Testis (tissue), 3 donors: ENCODE measurements around the gene NUDT1. TPM values are rescaled to one million over a fixed set of nuclear protein-coding genes. Genes with fewer than 3 reads are reported as not detected.

Source experiments
- DNase-seq: peaks from one replicate; pipeline ENCODE4 v3.0.0-alpha.2; 2019
- H3K27ac ChIP-seq, 2 donors: fragments of 200-600 bp; sonication (generic); one replicate each; pipeline ENCODE4 v1.5.1; 2019
- H3K27me3 ChIP-seq: fragments of 200-600 bp; sonication (generic); one replicate; pipeline ENCODE4 v1.5.1; 2019
- H3K36me3 ChIP-seq: fragments of 200-600 bp; sonication (generic); one replicate; pipeline ENCODE4 v1.5.1; 2017; ENCODE audit warnings: low read depth; ENCODE audit errors: missing control alignments
- H3K4me1 ChIP-seq: fragments of 200-600 bp; sonication (generic); one replicate; pipeline ENCODE4 v1.5.1; 2019
- H3K4me3 ChIP-seq, 2 donors: fragments of 200-600 bp; sonication (generic); one replicate each; pipeline ENCODE4 v1.5.1; 2017 to 2019
- H3K9me3 ChIP-seq: fragments of 200-600 bp; sonication (generic); one replicate; pipeline ENCODE4 v1.5.1; 2017
- POLR2A ChIP-seq: fragments of 450-650 bp; IDR thresholded peaks from one replicate; pipeline ENCODE4 v1.6.1; 2017; ENCODE audit warnings: antibody characterized with exemption, mild to moderate bottlenecking, moderate library complexity
- WGBS, 2 donors: methylation state at CpG; one replicate each; pipeline ENCODE4 v1.1.5; 2018; 5-methylcytosine and 5-hydroxymethylcytosine counted together
- intact Hi-C: fragments of 100-400 bp; cut with DNase I; formaldehyde crosslinking; loops from one replicate; pipeline ENCODE4 v1.15.1; 2023; ENCODE audit warnings: low total_unique reads
- polyA plus RNA-seq: library from polyadenylated mRNA; stranded (reverse); fragments of 350-450 nt; fragmentation: Illumina TruSeq; extraction: RNeasy Lipid Tissue Mini Kit (QIAGEN cat#74804); gene quantifications from one replicate; pipeline ENCODE4 v1.2.3, GENCODE V29; 2014; ENCODE audit warnings: low read depth, low replicate concordance; ENCODE audit not compliant: insufficient read depth
- total RNA-seq, 2 donors: library from RNA; depleted of rRNA; stranded (reverse); fragments of >200 nt; gene quantifications; one replicate each; pipeline ENCODE4 v1.2.3, GENCODE V29; 2016
- TF ChIP-seq, protein P1 (sequence below), 3 experiments: fragments of 450-650 bp in 2 of 3; fragments of 200-600 bp in 1 of 3; sonication (generic) in 1 of 3; IDR thresholded peaks; one replicate each; pipeline ENCODE4 v1.5.1; 2016 to 2019; ENCODE audit warnings: antibody characterized with exemption in 3 of 3, mild to moderate bottlenecking in 2 of 3, moderate library complexity in 1 of 3

NUDT1 gene
- total and polyA plus RNA-seq, 3 donors from 2014 or later: 27.5 to 68.0 (median 39.4) TPM

DNA sequence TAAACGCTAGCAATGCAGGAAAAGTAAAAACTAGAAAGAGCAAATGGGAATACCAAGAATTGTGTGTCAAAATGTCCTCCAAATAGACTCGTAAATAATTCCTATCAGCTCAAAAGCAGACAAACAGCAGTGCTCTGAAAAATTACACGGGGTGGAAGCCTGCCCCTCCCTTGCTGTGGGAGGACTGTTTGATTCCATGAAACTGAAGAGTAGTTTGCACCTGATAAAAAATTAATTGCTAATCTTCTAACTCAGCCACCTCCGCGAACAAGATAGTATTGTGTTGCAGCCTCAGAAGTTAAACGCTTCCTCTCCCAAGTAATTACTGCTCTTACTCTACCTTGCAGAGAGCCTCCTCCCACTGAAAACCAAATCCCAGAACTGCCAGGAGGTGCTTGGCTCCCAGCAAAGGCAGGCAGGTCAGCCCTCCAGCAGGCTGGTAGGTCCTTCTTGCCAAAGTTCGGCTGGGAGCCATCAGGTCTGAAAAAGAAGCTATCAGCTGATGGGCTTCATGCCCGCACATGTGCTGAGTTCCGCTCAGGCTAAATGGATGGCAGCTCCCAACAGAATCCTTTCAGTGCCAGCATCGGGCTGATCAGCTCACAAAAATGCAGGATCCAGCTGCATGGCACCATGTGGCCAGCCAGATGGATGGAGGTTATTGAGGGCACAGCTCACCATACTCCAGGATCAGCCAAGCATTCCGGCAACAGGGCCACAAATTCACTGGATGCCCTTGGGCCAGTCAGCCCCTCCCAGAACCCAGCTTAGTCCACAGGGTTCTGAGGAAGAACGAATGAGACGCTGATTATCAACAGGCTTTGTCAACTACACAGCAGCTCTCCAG is 46.4 kb upstream of the NUDT1 start:
- TF ChIP-seq, protein P1, sequence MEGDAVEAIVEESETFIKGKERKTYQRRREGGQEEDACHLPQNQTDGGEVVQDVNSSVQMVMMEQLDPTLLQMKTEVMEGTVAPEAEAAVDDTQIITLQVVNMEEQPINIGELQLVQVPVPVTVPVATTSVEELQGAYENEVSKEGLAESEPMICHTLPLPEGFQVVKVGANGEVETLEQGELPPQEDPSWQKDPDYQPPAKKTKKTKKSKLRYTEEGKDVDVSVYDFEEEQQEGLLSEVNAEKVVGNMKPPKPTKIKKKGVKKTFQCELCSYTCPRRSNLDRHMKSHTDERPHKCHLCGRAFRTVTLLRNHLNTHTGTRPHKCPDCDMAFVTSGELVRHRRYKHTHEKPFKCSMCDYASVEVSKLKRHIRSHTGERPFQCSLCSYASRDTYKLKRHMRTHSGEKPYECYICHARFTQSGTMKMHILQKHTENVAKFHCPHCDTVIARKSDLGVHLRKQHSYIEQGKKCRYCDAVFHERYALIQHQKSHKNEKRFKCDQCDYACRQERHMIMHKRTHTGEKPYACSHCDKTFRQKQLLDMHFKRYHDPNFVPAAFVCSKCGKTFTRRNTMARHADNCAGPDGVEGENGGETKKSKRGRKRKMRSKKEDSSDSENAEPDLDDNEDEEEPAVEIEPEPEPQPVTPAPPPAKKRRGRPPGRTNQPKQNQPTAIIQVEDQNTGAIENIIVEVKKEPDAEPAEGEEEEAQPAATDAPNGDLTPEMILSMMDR (IDR thresholded peaks at IDR 0.05): no peak
- no peak for TF ChIP-seq POLR2A
- 82 to 84% methylated on average over 11 to 12 of the region's 13 CpGs for WGBS, 2 donors
- Histone ChIP-seq H3K4me1 (no peaks in the 10 kb centered on the region), H3K9me3 (no peaks in the 10 kb centered on the region), H3K4me3 (no peak overlapping the region), H3K27me3 (no peaks in the 10 kb centered on the region), H3K36me3 (no peaks in the 10 kb centered on the region), H3K27ac (no peak overlapping the region)
- no peak for DNase-seq
- intact Hi-C loops: no loop called here

DNA sequence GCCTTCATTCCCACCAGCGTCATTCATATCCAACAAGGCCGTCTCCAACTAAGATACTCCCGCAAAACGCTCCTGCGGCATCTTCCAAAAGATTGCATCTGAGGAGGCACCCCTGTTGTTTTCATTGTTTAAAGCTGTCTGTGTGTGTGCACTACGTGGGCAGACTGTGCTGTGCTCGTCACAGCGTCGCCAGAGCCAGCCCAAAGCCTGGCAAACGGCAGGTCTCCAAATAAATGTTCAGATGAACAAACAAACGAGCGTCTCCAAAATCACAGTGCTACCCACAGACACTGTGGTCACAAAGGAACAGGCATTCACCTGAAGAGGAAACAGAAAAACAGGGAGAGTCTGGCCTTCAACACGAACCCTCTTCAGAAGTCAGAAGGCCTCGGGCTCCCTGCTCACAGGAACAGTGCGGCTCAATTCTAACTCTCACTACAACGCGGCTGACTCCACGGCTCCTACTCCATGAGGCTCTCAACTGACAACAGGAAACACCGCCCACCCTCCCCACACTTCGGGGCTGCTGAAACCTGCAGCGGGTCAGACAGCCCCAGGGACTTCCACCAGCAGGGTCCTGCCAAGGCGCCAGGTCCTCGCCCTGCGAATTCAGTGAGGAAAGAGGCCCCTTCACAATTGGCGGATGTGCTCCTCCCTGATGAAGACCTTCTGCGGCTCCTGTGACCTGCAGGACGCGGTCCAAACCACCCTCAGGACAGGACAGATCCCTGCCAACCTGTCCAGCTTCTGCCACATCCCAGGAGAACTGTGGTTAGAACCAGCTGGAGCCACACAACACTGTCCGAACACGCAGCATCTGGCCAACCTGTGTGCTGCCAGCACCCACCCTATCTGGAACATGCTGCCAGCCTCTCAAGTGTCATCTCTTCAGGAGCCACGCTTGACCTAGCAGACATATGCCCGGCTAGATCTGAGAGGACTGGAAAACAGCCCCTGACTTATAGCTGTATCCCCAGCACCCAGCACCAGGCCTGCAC is 45.3 kb upstream of the NUDT1 start:
- H3K4me1 ChIP-seq: no peaks in the 10 kb centered on the region
- DNase-seq: no peak
- H3K27me3 ChIP-seq: no peaks in the 10 kb centered on the region
- no peaks in the 10 kb centered on the region for H3K36me3 ChIP-seq
- no peak overlapping the region for H3K27ac ChIP-seq
- intact Hi-C loops: no loop called here
- no peak for TF ChIP-seq POLR2A
- TF ChIP-seq, protein P1 (IDR thresholded peaks at IDR 0.05): no peak
- no peak overlapping the region for H3K4me3 ChIP-seq
- WGBS, 2 donors: 90 to 93% methylated on average over 24 to 32 of the region's 32 CpGs
- H3K9me3 ChIP-seq: no peaks in the 10 kb centered on the region

DNA sequence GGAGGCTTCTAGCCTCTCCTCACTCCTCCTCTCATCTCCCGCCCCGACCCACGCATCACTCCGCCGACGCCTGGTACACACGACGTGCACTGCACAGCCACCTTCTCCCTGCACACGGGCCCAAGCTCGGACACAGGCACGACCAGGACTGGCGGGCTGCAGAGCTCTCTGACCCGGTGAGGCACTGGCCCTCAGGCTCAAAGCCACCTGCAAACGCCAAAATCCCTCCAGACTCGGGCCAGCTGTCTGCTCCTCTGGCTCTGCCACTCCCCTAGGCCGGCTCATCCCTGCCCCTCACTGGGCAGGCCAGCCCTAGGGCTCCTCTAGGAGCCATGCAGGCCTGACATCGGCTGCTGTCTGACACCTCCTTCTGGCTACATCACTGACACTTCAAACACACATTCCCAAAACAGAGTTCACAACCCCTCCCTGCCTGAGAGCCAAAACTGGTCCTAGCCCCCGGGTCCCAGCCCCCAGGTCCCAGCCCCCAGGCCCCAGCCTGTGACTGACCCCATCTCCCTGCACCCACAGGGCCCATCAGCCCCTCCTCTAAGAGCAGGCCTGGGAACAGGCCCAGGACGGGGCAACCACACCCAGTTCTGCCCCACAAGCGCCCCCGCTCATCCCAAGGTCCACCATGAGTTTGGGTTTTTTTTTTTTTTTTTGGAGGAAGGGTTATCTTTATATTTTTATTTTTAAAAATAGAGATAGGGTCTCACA is 44.4 kb upstream of the NUDT1 start:
- H3K27ac ChIP-seq: no peak overlapping the region
- no peak for DNase-seq
- 91% methylated on average over 19 to 21 of the region's 21 CpGs for WGBS, 2 donors
- no peaks in the 10 kb centered on the region for H3K9me3 ChIP-seq
- intact Hi-C loops: no loop called here
- TF ChIP-seq POLR2A: no peak
- TF ChIP-seq, protein P1 (IDR thresholded peaks at IDR 0.05): no peak
- H3K36me3 ChIP-seq: no peaks in the 10 kb centered on the region
- no peaks in the 10 kb centered on the region for H3K4me1 ChIP-seq
- H3K4me3 ChIP-seq: no peak overlapping the region
- H3K27me3 ChIP-seq: no peaks in the 10 kb centered on the region

DNA sequence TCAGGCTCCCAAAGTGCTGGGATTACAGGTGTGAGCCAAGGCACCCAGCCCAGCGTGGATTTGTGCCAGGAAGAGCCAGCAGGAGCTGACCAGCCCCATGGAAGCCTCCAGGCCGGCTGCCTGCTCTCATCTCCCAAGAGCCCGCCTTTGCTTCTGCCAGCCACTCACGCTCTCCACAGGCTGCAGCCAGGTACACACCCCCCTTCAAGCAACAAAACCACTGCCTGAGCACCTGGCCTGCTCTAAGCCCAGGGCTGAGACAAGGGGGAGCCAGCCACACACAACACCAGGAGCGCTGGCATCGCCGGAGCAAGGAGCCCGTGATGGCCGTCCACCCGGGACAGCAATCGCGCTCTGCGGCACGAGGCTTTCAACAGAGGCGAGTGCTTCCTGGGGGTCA is 43.8 kb upstream of the NUDT1 start:
- WGBS, 2 donors: 95 to 98% methylated on average over 12 to 15 of the region's 15 CpGs
- no peak overlapping the region for H3K4me3 ChIP-seq
- intact Hi-C loops: no loop called here
- H3K4me1 ChIP-seq: no peaks in the 10 kb centered on the region
- no peak overlapping the region for H3K27ac ChIP-seq
- TF ChIP-seq, protein P1 (IDR thresholded peaks at IDR 0.05): no peak
- TF ChIP-seq POLR2A: no peak
- no peaks in the 10 kb centered on the region for H3K27me3 ChIP-seq
- no peaks in the 10 kb centered on the region for H3K36me3 ChIP-seq
- no peak for DNase-seq
- no peaks in the 10 kb centered on the region for H3K9me3 ChIP-seq
